KMS-11 (cell line): ENCODE data around the gene CIB2.

Source experiments
- H2AFZ ChIP-seq: fragments of 200-600 bp; sonication (generic); 2 replicates; pipeline ENCODE4 v1.6.1; 2016; ENCODE audit warnings: antibody characterized with exemption, mixed run types, low read depth
- H3K27ac ChIP-seq: fragments of 200-600 bp; sonication (generic); 2 replicates; pipeline ENCODE4 v1.6.1; 2016; ENCODE audit warnings: mild to moderate bottlenecking, mixed run types
- H3K27me3 ChIP-seq: fragments of 200-600 bp; sonication (generic); 2 replicates; pipeline ENCODE4 v1.6.1; 2017; ENCODE audit warnings: mild to moderate bottlenecking, low read depth, mixed run types, moderate library complexity; ENCODE audit not compliant: insufficient read depth
- H3K36me3 ChIP-seq: fragments of 200-600 bp; sonication (generic); 2 replicates; pipeline ENCODE4 v1.6.1; 2017; ENCODE audit warnings: mild to moderate bottlenecking, mixed run types; ENCODE audit not compliant: insufficient read depth
- H3K4me1 ChIP-seq: fragments of 200-600 bp; sonication (generic); 2 replicates; pipeline ENCODE4 v1.6.1; 2016; ENCODE audit warnings: mild to moderate bottlenecking, low read depth, mixed run types; ENCODE audit not compliant: poor library complexity, severe bottlenecking
- H3K4me2 ChIP-seq: fragments of 200-600 bp; sonication (generic); 2 replicates; pipeline ENCODE4 v1.7.0; 2016; ENCODE audit warnings: mild to moderate bottlenecking, mixed run types
- H3K4me3 ChIP-seq: fragments of 200-600 bp; sonication (generic); IDR thresholded peaks from 2 replicates; pipeline ENCODE4 v1.6.1; 2017; ENCODE audit warnings: low read depth, low read length, mixed read lengths; ENCODE audit not compliant: insufficient read depth
- H3K79me2 ChIP-seq: fragments of 200-600 bp; sonication (generic); 2 replicates; pipeline ENCODE4 v1.6.1; 2016; ENCODE audit warnings: low read depth, mixed run types; ENCODE audit not compliant: insufficient read depth
- H3K9ac ChIP-seq: fragments of 200-600 bp; sonication (generic); 2 replicates; pipeline ENCODE4 v1.6.1; 2016; ENCODE audit warnings: mild to moderate bottlenecking, mixed run types
- H4K20me1 ChIP-seq: fragments of 200-600 bp; sonication (generic); 2 replicates; pipeline ENCODE4 v1.6.1; 2016; ENCODE audit warnings: mild to moderate bottlenecking, mixed run types; ENCODE audit not compliant: insufficient read depth
- CTCF ChIP-seq: fragments of 200-600 bp; sonication (generic); conservative IDR thresholded peaks from 2 replicates; pipeline ENCODE4 v1.6.1; 2017; ENCODE audit warnings: low read depth, mild to moderate bottlenecking, antibody characterized with exemption, low read length, moderate library complexity, mixed read lengths

The CIB2 gene

GRCh38 chr15:78162038-78162437 is 30.8 kb upstream of the CIB2 start:
- Histone ChIP-seq H3K27me3 (no peaks in the 10 kb centered on the region), H3K4me1 (peaks cover 11% of the 10 kb centered on the region), H3K4me3 (no peak overlapping the region), H3K4me2 (no peak overlapping the region), H3K36me3 (peaks cover 2% of the 10 kb centered on the region; the same call in 1 of the 2 replicates), H2AFZ (no peak overlapping the region), H4K20me1 (no peaks in the 10 kb centered on the region), H3K27ac (no peak overlapping the region), H3K79me2 (no peaks in the 10 kb centered on the region), H3K9ac (no peak overlapping the region)
- no peak for TF ChIP-seq CTCF

GRCh38 chr15:78159395-78159794 is 28.1 kb upstream of the CIB2 start:
- Histone ChIP-seq H4K20me1 (0 out of 2 replicates have a peak, but pooled peaks cover 3% of the 10 kb centered on the region), H3K4me3 (no peak overlapping the region), H3K36me3 (peaks cover 2% of the 10 kb centered on the region; the same call in 1 of the 2 replicates), H3K9ac (no peak overlapping the region), H2AFZ (no peak overlapping the region), H3K4me1 (peaks cover 11% of the 10 kb centered on the region), H3K4me2 (no peak overlapping the region), H3K79me2 (peaks cover 4% of the 10 kb centered on the region; the same call in 1 of the 2 replicates), H3K27ac (no peak overlapping the region), H3K27me3 (no peaks in the 10 kb centered on the region)
- TF ChIP-seq CTCF: no peak

- Histone ChIP-seq H3K9ac (no peak overlapping the region), H2AFZ (no peak overlapping the region), H3K4me3 (no peak overlapping the region), H3K27me3 (no peaks in the 10 kb centered on the region), H3K4me1 (peaks cover 11% of the 10 kb centered on the region), H3K36me3 (peaks cover 2% of the 10 kb centered on the region; the same call in 1 of the 2 replicates), H3K4me2 (no peak overlapping the region), H4K20me1 (0 out of 2 replicates have a peak, but pooled peaks cover 5% of the 10 kb centered on the region), H3K79me2 (peaks cover 22% of the 10 kb centered on the region; the same call in 1 of the 2 replicates), H3K27ac (no peak overlapping the region)
- no peak for TF ChIP-seq CTCF
Measured at GRCh38 chr15:78157203-78157602, 26.0 kb upstream of the CIB2 start.

- no peak overlapping the region for H3K4me3 ChIP-seq
- TF ChIP-seq CTCF: no peak
- H3K36me3 ChIP-seq: peaks cover 2% of the 10 kb centered on the region; the same call in 1 of the 2 replicates
Measured at GRCh38 chr15:78156653-78157052, 25.4 kb upstream of the CIB2 start.

More at GRCh38 chr15:78156653-78157052, 25.4 kb upstream of the CIB2 start:
- peaks cover 12% of the 10 kb centered on the region for H3K4me1 ChIP-seq
- H3K27me3 ChIP-seq: no peaks in the 10 kb centered on the region
- no peak overlapping the region for H3K9ac ChIP-seq
- 0 out of 2 replicates have a peak, but pooled peaks cover 5% of the 10 kb centered on the region for H4K20me1 ChIP-seq
- H3K4me2 ChIP-seq: no peak overlapping the region
- no peak overlapping the region for H3K27ac ChIP-seq
- peaks cover 26% of the 10 kb centered on the region; the same call in 1 of the 2 replicates for H3K79me2 ChIP-seq
- no peak overlapping the region for H2AFZ ChIP-seq
